ENCODE results near the gene FBLN5. TPM values are rescaled to one million over a fixed set of nuclear protein-coding genes. Genes with fewer than 3 reads are reported as not detected.
"Not testable (repeated sequence)": the region's sequence is repeated elsewhere in the genome, so short reads cannot be mapped to it uniquely, and the experiment has no call there.

Gene FBLN5
- total RNA-seq, 1 experiment from 2014 or later, result not detected

DNA sequence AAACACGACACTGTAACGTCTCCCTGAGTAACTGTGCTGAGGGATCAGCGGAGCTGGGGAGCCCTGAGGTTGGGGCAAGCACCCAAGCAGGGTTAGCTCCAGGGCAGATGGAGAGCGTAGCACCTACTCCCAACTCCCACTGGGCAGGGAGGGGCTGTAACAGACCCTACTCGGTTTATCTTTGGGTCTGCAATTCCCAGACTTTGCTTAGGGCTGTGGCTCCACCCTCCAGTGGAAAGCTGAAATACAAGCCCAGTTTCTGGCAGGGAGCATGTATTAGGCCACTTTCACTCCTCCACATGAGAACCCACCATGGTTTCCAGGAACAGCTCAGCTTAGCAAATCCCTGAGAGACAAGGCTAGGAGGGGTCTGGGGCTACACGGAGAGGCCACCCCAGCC is 62.8 kb downstream of the FBLN5 start:
- DNase-seq (ENCODE audit: low read depth), result no peak

DNA sequence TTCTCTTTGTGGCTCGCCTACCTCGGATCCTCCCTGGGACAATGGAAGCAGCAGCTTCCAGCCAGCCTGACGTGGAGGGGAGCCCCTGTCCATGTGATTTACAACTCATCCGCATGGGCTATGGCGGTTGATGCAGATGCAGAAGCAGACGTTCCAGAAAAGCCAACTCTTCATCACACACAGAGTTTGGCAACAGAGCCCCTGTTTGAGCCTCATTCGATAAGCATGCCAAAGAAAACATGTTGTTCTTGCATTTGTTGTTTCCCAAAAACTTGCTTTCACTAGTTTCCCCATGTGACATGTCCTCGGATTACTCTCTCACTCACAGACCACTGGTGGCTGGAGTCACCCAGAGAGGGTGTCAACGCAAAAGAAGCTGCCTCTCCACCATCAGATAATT is 63.7 kb downstream of the FBLN5 start:
- no peak for DNase-seq (ENCODE audit: low read depth)

DNA sequence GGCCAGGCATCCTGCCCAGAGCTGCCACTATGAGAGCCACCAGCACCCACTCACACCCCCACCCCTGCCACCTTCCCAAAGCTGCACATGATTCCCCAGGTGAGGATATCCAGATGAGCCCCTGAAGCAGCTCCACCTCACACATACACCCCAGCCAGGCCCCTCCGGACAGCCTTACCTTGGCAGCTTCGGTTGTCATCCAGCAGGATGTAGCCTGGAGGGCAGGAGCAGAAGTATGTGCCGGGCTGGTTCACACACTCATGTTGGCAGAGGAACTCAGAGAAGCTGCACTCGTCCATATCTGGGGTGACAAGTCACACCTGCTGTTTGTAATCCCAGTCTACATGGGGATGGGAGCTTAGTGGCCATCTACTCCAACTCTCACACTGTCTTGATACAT is 64.7 kb downstream of the FBLN5 start:
- DNase-seq (ENCODE audit: low read depth), result no peak

DNA sequence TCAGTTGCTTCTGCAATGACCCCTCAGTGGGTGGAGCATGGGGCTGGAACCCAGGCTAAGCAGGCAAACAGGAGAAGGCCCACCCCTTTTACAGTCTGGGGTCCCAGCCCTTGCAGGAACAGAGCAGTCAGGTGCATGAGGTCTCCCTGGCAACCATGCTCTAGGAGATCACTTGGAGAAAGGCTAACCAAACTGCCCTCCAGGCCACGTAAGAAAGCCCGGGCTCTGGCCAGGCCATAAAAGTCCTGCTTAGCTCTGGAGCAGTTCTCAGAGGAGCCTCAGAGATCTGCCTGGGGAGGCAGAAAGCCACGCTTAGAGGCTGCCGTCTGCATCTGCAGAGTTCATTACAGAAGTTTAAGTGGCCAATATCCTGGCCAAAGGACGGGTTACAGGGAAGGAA is 65.1 kb downstream of the FBLN5 start:
- DNase-seq (ENCODE audit: low read depth), result no peak

DNA sequence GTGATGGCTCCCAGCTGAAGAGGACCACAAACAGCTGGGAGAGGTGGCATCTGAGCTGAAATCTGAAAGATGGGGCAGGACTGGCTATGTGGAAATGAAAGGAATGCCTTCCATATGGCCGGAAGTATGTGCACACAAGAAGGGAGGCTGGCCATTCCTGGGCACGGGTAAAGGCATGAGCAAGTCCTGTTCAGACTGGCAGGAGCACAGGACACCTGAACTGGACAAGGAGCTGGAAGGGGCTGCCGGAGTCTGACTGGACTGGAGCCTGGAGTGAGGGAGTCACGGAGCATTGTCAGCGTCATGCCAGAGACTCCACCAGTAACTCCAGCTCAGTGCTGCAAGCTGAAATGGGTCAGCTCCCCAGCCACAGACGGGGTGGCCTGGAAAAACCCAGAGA is 68.3 kb downstream of the FBLN5 start:
- no peak for DNase-seq (ENCODE audit: low read depth)

DNA sequence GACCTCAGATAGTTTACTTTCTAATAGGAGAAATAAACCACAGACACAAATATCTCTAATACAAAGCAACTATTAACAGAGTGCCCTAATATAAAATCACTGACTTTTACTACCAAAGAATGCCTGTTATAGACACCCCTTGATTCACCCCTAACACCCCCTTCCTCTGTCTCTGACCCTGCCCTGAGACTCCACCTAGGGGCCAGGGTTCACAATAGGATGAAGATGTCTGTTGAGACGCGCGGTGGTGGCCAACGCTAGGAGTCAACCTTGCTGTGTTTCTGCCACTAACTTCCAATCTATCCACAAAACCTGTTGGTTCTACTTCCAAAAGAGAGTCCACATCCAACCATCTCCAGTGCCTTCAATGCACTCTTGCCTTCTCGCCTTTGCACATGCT is 69.2 kb downstream of the FBLN5 start:
- no peak for DNase-seq (ENCODE audit: low read depth)

DNA sequence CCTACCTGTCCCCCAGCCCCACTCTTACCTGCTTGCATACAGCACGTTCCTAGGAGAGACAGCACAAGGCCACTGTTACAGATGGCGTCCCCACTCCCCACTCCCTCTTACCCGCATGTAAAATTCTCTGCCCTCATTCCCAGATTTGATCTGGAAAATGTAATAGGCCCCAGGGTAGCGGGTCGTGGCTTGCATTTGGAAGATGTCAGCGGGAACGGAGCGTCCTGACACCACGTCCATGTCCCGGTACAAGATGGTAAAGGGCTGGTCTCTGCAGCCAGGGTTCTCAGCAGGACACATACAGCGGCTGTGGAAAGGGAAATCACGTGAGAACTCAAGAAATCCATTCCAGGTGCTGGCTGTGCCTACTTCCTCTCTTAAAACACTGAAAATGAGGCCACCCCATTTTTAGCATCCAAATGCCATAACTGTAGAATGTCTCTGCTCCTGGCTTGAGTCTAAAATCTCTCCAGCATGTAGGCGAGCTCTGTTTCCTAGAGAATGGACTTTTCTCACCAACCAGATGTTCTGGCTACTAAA is 70.0 kb downstream of the FBLN5 start:
- DNase-seq (ENCODE audit: low read depth), result no peak

DNA sequence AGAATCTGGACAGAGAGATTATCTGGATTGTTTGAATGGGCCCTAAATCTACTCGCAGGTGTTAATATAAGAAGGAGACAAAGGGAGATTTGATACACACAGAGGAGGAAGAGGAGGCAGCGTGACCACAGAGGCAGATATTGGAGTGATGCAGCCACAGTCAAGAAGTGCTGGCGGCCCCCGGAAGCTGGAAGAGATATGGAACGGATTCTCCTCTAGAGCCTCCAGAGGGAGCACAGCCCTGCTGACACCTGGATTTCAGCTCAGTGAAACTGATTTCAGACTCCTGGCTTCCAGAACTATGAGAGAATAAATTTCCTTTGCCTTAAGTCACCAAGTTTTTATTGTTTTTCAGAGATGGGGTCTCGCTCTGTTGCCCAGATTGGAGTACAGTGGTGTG is 71.0 kb downstream of the FBLN5 start:
- no peak for DNase-seq (ENCODE audit: low read depth)

DNA sequence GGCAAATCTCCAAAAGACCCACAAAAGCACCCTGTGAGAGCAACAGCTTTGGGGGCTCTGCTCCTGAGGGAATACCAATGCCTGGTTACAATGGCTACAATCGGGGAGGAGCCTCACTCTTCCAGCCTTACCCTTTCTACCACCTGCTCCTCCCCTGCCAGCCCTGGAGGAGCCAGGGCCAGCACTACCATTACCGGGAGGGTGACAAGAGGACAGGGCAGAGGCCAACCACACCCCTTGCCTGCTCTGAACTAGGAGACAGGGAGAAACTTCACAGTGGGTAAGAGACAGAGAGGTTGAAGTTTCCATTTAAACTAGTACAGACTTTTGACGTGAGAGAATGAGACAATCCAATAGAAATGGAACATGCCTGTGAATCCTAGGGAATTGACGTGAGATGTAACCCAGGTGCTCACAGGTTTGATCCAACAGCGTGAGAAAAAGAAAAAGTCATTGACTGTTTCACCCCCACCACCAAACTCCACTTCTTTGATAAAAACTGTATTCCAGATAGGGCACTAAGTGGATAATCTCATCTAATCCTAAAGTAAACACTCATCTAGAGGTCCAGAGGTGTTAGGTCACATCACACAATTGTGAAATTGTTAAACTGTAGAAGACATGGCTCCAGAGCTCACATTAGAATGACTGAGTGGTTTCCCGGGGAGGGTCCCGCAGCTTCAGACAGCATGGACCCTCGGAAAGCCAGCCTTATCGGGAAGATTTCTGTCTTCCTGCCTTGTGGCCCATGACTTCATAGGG is 71.8 kb downstream of the FBLN5 start:
- DNase-seq (ENCODE audit: low read depth), result no peak

DNA sequence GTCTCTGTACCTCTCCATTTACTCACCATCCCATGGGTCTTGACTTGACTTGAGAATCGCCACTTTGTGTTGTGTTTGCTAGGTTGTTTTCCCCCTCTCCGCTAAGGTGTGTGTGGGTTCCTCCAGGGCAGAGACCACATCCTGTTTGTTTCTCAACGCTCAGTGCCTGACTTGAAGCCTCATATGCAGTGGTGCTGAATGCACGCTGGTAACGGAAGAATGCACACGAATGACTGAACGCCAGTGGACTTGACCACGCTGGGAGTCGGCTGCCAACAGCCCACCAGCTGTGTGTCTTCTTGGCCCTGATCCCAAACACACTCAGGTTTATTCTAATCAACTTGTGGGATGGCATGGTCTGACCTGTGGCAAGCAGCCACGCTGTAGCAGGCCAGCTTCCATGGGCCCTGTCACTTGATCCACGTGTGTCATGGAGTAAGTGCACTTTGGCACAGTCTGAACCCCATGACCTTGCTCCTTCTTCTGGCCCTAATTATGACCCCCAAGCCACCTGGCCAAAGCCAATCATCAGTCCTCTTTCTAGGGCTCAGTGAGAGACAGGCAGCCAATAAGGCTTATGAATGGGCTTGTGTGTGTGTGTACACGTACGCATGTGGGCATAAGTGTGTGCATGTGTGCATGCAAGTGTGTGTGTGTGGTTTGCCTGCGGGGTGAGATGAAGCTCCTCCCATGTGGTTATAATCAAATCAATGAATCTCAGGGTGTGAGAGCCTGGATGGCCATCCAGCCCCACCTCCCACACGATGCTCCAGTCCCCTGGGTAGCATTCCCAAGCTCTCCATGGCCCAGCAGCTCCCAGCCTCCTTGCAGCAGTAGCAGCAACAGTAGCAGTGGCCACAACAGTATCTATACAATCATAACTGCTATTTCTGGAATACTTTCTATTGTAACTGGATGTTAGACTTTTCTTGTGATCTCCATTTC is 73.8 kb downstream of the FBLN5 start:
- peak; percentile 29 for DNase-seq (ENCODE audit: low read depth)

DNA sequence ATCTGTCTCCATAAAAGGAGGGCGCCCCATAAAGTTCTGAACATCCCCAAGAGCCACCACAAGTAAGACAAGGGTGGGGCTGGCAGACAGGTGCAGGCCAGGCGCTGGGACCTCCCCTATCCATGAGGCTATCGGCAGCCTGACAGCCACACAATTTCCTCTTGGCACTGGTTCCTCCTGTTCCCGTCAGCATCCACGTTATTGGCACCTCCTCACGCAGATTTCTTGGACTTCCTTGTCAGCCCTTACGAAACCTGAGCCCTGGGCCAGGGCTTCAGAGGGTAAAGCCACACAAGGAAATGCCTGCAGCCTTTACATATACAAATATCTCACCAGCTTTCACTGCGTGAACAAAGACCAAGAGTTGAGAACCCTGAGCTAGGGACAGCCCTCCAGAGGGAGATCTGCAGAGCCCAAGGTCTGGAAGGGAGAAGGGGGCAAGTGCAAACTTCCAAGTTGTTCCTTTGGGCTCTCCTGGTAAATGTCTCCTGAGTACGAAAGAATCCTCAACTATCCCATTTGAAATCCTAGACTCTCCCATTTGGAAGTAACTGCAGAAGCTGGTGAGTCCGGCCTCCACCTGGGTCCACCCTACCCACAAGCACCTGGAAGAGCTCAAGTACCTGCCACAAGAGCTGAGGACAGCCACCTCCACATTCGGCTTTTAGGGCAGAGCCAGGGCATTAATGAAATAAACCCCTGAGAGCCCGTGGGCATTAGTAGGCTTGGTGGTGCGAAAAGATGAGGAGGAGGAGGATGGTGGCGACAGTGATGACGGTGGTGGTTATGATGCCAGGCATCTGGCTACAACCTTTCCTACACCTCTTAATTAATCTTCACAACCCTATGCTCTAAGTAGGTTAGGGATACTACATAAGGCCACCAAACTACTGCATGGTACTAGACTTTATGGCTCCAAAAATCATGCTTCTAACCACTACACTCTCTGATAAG is 74.7 kb downstream of the FBLN5 start:
- peak; percentile 39 for DNase-seq (ENCODE audit: low read depth)

DNA sequence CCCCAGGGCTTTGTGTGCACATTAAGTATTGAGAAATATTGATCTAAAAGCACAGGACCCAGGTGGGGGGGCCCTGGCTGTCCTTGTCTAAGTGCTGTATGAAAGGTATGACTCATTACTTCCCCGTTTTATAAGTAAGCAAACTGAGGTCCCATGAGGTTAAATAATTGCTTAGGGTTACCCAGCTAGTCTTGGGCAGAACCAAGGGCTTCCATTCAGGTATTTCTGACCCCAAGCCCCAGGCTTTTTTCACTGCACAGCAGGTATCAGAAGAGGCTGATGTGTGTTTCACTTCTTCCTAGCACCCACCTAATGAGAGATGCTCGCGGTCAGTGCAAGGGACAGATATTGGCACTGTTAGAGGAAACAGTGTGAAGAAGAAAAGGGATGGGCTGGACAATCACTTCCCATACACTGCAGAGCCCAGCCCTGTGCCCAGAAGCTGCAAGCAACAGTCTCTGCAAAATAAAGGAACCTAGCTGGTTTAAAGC is 75.4 kb downstream of the FBLN5 start:
- no peak for DNase-seq (ENCODE audit: low read depth)

DNA sequence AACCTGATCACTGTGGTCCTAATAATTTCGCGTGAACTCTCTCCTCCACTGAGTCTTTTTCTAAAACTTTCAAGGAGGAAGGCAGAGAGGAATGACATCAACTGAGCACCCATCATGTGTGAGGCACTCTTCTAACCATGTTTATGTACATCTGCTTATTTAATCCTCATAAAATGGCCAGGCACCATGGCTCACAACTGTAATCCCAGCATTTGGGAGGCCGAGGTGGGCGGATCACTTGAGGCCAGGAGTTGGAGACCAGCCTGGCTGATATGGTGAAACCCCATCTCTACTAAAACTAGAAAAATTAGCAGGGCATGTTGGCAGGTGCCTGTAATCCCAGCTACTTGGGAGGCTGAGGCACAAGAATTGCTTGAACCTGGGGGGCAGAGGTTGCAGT is 76.1 kb downstream of the FBLN5 start:
- DNase-seq (ENCODE audit: low read depth), result not testable (repeated sequence)

DNA sequence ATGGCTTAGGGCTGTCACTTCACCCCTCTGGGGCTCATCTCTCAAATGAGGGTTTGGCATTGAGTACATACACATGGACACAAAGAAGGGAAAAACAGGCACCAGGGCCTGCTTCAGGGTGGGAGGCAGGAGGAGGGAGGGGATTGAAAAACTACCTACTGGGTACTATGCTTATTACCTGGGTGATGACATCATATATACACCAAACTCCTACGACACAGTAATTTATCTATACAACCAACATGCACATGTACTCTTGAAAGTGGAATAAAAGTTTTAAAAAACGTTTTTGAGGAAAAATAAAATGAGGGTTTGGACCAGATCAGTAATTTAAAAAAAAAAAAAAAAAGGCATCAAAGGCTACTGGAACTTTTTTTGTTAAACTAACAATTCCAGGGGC is 76.6 kb downstream of the FBLN5 start:
- no peak for DNase-seq (ENCODE audit: low read depth)

DNA sequence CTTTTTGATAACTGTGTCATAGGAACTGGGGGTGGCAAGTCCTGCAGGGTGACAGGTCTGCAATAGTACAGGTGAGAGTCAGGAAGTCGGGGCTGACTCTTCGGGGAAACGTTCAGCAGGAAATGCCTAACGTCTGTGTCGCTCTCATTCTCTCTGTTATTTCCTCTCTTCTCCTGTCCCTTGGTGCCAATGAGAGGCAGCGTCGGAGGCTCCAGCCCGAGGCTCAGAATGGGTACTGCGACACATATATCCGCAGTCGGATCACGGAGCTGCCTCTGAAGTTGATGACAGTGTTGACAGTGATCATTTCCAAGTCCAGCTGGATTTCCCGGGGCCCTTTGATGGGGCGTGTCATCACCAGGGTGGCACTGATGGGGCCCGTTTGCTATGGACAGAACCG is 77.5 kb downstream of the FBLN5 start:
- peak; percentile 7 for DNase-seq (ENCODE audit: low read depth)

DNA sequence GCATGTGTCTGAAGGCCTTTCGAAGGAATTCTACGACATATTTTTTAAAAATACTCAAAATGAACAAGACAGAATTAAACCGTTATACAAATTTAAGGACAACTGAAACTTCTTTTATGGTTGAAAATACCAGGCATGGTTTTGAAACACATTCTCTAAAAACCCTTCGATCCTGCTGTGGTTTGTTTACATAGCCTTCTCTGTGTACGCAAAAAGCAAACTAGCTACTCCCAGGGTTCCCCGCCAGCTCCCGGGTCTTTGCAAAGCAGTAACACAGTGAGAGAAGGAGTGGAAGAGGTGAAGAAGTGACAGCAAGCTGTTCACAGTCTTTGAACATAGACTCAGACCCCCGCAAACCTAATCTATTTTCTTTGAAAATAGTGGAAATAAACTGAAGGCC is 77.9 kb downstream of the FBLN5 start:
- no peak for DNase-seq (ENCODE audit: low read depth)

DNA sequence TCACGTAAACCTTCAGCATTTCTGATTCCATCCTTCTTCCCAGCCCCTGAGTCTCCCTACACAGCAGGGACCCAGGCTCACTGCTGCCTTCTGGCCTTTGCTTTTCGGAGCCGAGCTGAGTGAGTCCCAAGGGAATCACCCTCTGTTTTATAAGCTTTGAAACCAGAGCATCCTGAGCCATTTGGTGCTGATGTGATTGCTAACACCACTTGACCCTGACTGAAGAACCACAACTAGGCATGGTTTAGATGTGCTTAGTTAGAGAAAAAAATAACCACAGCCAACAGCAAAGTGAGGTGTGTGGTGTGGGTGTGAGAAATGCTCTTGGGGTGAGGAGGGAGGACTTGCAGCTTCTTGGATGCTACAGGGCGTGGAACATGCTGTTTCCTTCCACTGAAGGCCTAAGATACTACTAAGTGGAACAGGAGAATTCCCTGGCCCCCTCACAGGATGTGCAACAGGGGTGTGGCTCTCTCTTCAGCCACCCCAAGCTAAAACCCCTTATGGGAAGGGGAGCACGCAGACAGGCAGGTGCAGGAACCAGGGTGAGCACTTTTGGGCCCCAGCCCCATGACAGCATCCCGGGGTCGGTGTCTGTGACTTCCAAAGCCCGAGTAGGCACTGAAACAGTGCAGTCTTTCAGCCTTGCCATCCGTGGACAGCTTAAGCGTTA is 80.0 kb downstream of the FBLN5 start, which contains the start of gene TC2N:
Gene TC2N, minus strand, starts transcription at position 221 of the 673 bp plus-strand sequence. CDS start 53,767 bp downstream, outside the sequence.
- DNase-seq (ENCODE audit: low read depth), result no peak

DNA sequence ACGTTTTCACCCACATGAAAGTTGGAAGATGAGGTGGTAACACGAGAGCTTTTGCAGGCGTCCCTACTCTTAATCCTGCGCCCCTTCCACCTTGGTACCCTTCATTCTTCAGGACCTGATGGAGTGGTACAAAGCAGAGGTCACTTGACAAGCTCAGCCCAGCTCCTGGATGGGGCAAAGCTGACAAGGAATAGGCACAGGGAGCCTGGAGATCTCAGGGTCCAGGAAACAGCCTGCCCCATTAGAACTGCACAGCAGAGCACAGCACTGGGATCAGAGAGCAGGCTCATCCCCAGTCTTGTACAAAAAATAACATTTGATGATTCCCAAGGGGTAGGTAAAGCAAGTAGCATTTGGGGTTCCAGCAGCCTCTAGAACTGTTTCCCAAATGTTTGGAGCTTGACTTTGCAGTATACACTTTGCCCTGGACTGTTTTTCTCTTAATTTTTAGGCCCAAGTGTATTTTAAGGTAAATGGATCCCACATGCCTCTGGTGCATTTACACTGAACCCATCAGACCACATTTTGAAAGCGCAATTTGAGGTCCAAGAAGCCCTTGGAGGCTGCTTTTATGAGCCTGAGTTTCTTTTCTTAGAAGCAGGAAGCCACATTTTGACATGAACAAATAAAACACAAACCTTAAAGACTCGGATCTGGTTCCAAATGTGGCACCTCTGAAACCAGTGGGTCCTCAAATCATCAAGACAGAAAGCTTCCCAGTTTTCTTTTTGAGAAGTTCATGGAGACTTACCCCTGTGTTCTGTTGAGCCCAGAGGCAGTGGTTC is 80.8 kb downstream of the FBLN5 start:
- DNase-seq (ENCODE audit: low read depth), result no peak

DNA sequence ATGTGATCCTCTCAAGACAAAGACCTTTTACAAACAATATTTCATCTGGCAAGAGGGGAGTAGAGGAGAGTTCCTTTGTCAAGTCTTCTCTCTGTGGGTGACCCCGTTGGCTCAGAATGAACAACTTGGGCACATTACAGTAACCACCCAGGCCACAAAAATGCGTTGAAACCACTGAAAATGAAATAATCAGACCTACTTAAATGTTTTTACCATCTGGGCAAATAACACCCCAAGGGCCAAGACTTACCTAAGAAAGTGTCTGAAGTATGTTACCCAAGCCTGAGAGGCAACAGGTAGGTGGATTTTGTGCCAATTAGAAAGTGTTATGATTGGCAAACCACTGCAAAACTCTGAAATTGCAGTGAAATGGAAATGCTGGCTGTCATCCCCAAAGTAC is 81.4 kb downstream of the FBLN5 start:
- peak; percentile 20 for DNase-seq (ENCODE audit: low read depth)

DNA sequence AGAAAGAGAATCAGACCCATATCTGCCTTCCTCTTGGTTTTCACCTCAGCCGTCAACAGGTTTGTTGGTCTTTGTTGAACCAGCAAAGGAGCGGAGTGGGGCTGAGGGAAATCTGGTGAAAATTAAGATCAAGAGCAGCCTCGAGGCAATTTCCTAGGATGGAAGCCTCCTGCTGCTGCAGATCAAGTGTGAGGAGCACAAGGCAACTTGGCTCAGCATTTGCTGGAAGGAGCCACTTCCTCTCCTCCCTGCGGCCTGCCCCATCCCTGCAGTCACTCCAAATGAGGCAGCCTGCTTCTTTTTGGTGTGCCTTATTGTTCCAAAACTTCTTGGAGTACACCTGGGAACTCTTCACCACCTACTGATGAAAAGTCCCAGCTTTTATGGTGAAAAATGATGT is 85.1 kb downstream of the FBLN5 start:
- DNase-seq (ENCODE audit: low read depth), result no peak

Data from M059J (cell line).